A375 (cell line): ENCODE measurements around the gene OSCAR. TPM values are rescaled to one million over a fixed set of nuclear protein-coding genes. Genes with fewer than 3 reads are reported as not detected.

Source experiments
- total RNA-seq: library from RNA; depleted of rRNA; stranded (reverse); fragments of >200 nt; shearing (Covaris generic); gene quantifications from 2 replicates; pipeline ENCODE4 v1.2.3, GENCODE V29; 2014; rRNA removed

Gene OSCAR
- 8.3 and 11.7 TPM in 2 replicates for total RNA-seq

GRCh38 chr19:54100561-54100960, at the start of gene OSCAR:
TSS of gene OSCAR (minus strand) at chr19:54100803. CDS start at chr19:54100792, 11 bp downstream.

GRCh38 chr19:54137699-54138488, 37.3 kb upstream of the OSCAR start, which contains the start of gene CNOT3:
TSS of gene CNOT3 (plus strand) at chr19:54137762. CDS start at chr19:54142979, 5,217 bp downstream.

GRCh38 chr19:54115109-54116063, 14.8 kb upstream of the OSCAR start, which contains the start of the genes PRPF31 and TFPT:
TSS of gene PRPF31 (plus strand) at chr19:54115754. CDS start at chr19:54118279, 2,525 bp downstream.
TSS of gene TFPT (minus strand) at chr19:54115657. CDS start at chr19:54115269, 388 bp downstream.

GRCh38 chr19:54102421-54103169, 2.0 kb upstream of the OSCAR start, which contains the start of gene NDUFA3:
TSS of gene NDUFA3 (plus strand) at chr19:54102855. CDS start at chr19:54102879, 24 bp downstream.

GRCh38 chr19:54081032-54081431, 19.6 kb downstream of the OSCAR start, which contains the start of gene TARM1:
TSS of gene TARM1 (minus strand) at chr19:54081365. CDS start at chr19:54081340, 25 bp downstream.

GRCh38 chr19:54063350-54064116, 37.1 kb downstream of the OSCAR start, which contains the start of gene VSTM1:
TSS of gene VSTM1 (minus strand) at chr19:54063897. CDS start at chr19:54063777, 120 bp downstream.

Other genes with a start within 250 kb of the OSCAR start
- 20.6 and 31.3 TPM in 2 replicates for gene MYADM, start 232.9 kb downstream of the OSCAR start, total RNA-seq
- gene PRKCG, start 218.6 kb downstream of the OSCAR start, total RNA-seq = 0.03 TPM in 1 of 2 replicates, not detected in the other
- gene CACNG7, start 191.5 kb downstream of the OSCAR start, total RNA-seq = 0.11 TPM in 1 of 2 replicates, not detected in the other
- 2.3 and 2.6 TPM in 2 replicates for gene CACNG8, start 137.9 kb downstream of the OSCAR start, total RNA-seq
- gene CACNG6, start 109.2 kb downstream of the OSCAR start, total RNA-seq = 5.5 and 8.7 TPM in 2 replicates
- 0.45 and 1.0 TPM in 2 replicates for gene VSTM1, start 36.9 kb downstream of the OSCAR start, total RNA-seq
- gene TARM1, start 19.4 kb downstream of the OSCAR start, total RNA-seq = 0.45 TPM in 1 of 2 replicates, not detected in the other
- 42.5 and 44.1 TPM in 2 replicates for gene NDUFA3, start 2.1 kb upstream of the OSCAR start, total RNA-seq
- 61.6 and 74.8 TPM in 2 replicates for gene TFPT, start 14.9 kb upstream of the OSCAR start, total RNA-seq
- 79.6 and 95.4 TPM in 2 replicates for gene PRPF31, start 15.0 kb upstream of the OSCAR start, total RNA-seq
- gene CNOT3, start 37.0 kb upstream of the OSCAR start, total RNA-seq = 26.0 and 31.0 TPM in 2 replicates
- 20.4 and 23.2 TPM in 2 replicates for gene LENG1, start 58.9 kb upstream of the OSCAR start, total RNA-seq
- gene TMC4, start 72.4 kb upstream of the OSCAR start, total RNA-seq = 0.24 and 1.2 TPM in 2 replicates
- 49.6 and 86.6 TPM in 2 replicates for gene MBOAT7, start 88.8 kb upstream of the OSCAR start, total RNA-seq
- 61.6 and 79.7 TPM in 2 replicates for gene TSEN34, start 90.5 kb upstream of the OSCAR start, total RNA-seq
- 5,386 and 5,547 TPM in 2 replicates for gene RPS9, start 100.1 kb upstream of the OSCAR start, total RNA-seq
- gene LILRB3, start 122.2 kb upstream of the OSCAR start, total RNA-seq = not detected in 2 replicates
- gene LILRA6, start 142.0 kb upstream of the OSCAR start, total RNA-seq = not detected in 2 replicates
- gene LILRB5, start 156.5 kb upstream of the OSCAR start, total RNA-seq = not detected in 2 replicates
- not detected in 2 replicates for gene LILRB2, start 180.3 kb upstream of the OSCAR start, total RNA-seq
- not detected in 2 replicates for gene LILRA5, start 212.4 kb upstream of the OSCAR start, total RNA-seq
- not detected in 2 replicates for gene LILRA4, start 238.4 kb upstream of the OSCAR start, total RNA-seq